Measurements from ENCODE around the gene TGFBR3. TPM values are rescaled to one million over a fixed set of nuclear protein-coding genes. Genes with fewer than 3 reads are reported as not detected.

The TGFBR3 gene
- total and polyA plus RNA-seq, 9 of the 15 experiments (the other 6 are each of a cell fraction or from before 2014, with no cell fraction given): 3.6 to 32.4 (median 15.6) TPM

DNA sequence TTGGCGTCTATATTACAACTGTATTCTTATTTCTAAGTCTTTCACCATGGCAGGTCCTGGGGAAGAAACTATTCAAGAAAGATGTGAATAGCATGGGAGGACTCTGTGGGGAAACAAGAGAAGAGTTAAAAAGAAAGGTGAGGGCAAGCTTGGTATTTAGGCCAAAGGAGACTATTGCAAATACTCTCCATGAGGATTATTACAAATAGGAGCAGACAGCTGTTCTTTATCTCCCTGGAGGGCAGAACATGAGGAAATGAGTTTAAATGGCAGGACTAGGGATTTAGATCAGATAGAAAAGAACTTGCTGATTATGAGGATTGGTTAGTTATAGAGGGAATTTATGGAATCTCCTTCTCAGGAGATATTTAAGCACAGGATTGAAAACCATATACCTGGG, 198.5 kb downstream of the TGFBR3 start:
- Histone ChIP-seq H3K79me2 (ENCODE audit: control insufficient read depth, insufficient read depth, low read length) (no peaks in the 10 kb centered on the region), H3K27ac (ENCODE audit: extremely low read depth, low read depth, low read length) (no peak overlapping the region), H2AFZ (ENCODE audit: low read depth, low read length) (no peak overlapping the region), H3K36me3 (ENCODE audit: control insufficient read depth, insufficient read depth, low read length) (peaks cover 16% of the 10 kb centered on the region; the same call in 2 of the 3 replicates), H4K20me1 (replicated peaks; ENCODE audit: control insufficient read depth, insufficient read depth, low read length) (no peaks in the 10 kb centered on the region), H3K27me3 (ENCODE audit: control insufficient read depth in 2 of 2, insufficient read depth in 2 of 2, low read length in 2 of 2) (no peaks in the 10 kb centered on the region), H3K4me3 (no peak overlapping the region), H3K9ac (ENCODE audit: insufficient read depth in 1 of 2, low read depth in 2 of 2, low read length in 2 of 2) (no peak overlapping the region), H3K9me3 (replicated peaks; ENCODE audit: control insufficient read depth, insufficient read depth, low read depth, low read length) (no peaks in the 10 kb centered on the region), H3K4me2 (ENCODE audit: insufficient read depth, low read length) (no peak overlapping the region), H3K9me1 (ENCODE audit: control insufficient read depth, insufficient read depth, low read length) (no peaks in the 10 kb centered on the region), H3K4me1 (replicated peaks in 1 of 2; ENCODE audit: control insufficient read depth in 2 of 2, insufficient read depth in 2 of 2, low read length in 2 of 2) (peaks cover 0 to 8% of the 10 kb centered on the region in 2 experiments; a peak in 3 of 5 replicates)
- WGBS (ENCODE audit: insufficient coverage, low coverage, missing lambda C conversion rate): 82% methylated on average over 1 of the region's 1 CpG
- TF ChIP-seq ILK (tag; IDR thresholded peaks at IDR 0.05; ENCODE audit: borderline replicate concordance, low read depth) (no peak), GTF2F1 (IDR thresholded peaks at IDR 0.05; ENCODE audit: low read depth, low read length) (no peak), SNIP1 (IDR thresholded peaks at IDR 0.05; ENCODE audit: low read depth) (no peak), ZNF79 (CRISPR knock-in tag; IDR thresholded peaks at IDR 0.05; ENCODE audit: low read depth) (no peak), ZNF239 (CRISPR knock-in tag; IDR thresholded peaks at IDR 0.05) (no peak), POLR2B (IDR thresholded peaks at IDR 0.05; ENCODE audit: low read depth, partially characterized antibody) (no peak)
- intact Hi-C loops (cut with micrococcal nuclease) (no loop called here), in situ Hi-C loops (cut with MboI) (no loop called here)
- CTCF ChIA-PET (ENCODE audit: low intra/inter-chr PET ratio): no interaction called here
- POLR2A ChIA-PET: interaction anchor here (0.7 kb wide), 2 partner anchors 147 to 165 kb away, joined by 3 to 4 read pairs; no protein-coding TSS in a partner anchor
- FAIRE-seq: no peak
- DNase-seq (ENCODE audit: extremely low read depth in 1 of 4, low spot score in 3 of 4): no peak
- ATAC-seq: no peak
- no TSS peak for BruUV-seq (replicated peaks)

DNA sequence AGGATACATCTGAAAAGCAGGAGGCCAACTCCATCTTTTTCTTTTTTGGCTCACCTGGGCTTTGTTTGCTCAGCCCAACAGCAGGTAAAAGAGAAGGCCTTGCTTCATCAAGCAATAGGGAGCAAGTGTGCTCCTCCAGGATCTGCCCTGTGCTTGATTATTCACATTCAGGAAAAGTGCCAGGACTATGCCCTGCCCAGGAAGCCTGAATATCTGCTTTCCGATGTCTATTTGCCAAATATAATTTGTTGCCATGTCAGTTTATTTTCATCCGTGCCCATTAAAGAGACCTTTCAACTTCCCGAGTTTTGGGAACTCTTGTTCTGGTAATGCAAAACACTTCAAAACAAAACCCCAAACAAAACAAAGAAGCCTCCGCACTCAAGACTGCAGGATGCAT, 200.0 kb downstream of the TGFBR3 start:
- peaks cover 15% of the 10 kb centered on the region; the same call in 2 of the 3 replicates for H3K36me3 ChIP-seq (ENCODE audit: control insufficient read depth, insufficient read depth, low read length)
- no peak overlapping the region for H3K4me3 ChIP-seq
- intact Hi-C loops (cut with micrococcal nuclease) (no loop called here), in situ Hi-C loops (cut with MboI) (no loop called here)
- no peak for DNase-seq (ENCODE audit: extremely low read depth in 1 of 4, low spot score in 3 of 4)
- no peaks in the 10 kb centered on the region for H3K27me3 ChIP-seq (ENCODE audit: control insufficient read depth in 2 of 2, insufficient read depth in 2 of 2, low read length in 2 of 2)
- BruUV-seq (replicated peaks): no TSS peak
- H2AFZ ChIP-seq (ENCODE audit: low read depth, low read length): no peak overlapping the region
- H4K20me1 ChIP-seq (replicated peaks; ENCODE audit: control insufficient read depth, insufficient read depth, low read length): no peaks in the 10 kb centered on the region
- no peaks in the 10 kb centered on the region for H3K9me3 ChIP-seq (replicated peaks; ENCODE audit: control insufficient read depth, insufficient read depth, low read depth, low read length)
- no peak for TF ChIP-seq ZNF41 (CRISPR knock-in tag; conservative IDR thresholded peaks at IDR 0.05)
- no peak for TF ChIP-seq CBX5 (IDR thresholded peaks at IDR 0.05; ENCODE audit: borderline replicate concordance, low read depth)
- no peak for TF ChIP-seq ZNF766 (CRISPR knock-in tag; conservative IDR thresholded peaks at IDR 0.05)
- TF ChIP-seq ZNF707 (CRISPR knock-in tag; conservative IDR thresholded peaks at IDR 0.05): no peak
- no peak for FAIRE-seq
- H3K27ac ChIP-seq (ENCODE audit: extremely low read depth, low read depth, low read length): no peak overlapping the region
- no peaks in the 10 kb centered on the region for H3K9me1 ChIP-seq (ENCODE audit: control insufficient read depth, insufficient read depth, low read length)
- ChIA-PET POLR2A (interaction anchor here (0.7 kb wide), 1 partner anchor 8 kb away, joined by 3 read pairs; no protein-coding TSS in a partner anchor), CTCF (ENCODE audit: low intra/inter-chr PET ratio) (no interaction called here)
- 84% methylated on average over 4 of the region's 4 CpGs for WGBS (ENCODE audit: insufficient coverage, low coverage, missing lambda C conversion rate)
- no peaks in the 10 kb centered on the region for H3K79me2 ChIP-seq (ENCODE audit: control insufficient read depth, insufficient read depth, low read length)
- no peak for ATAC-seq
- H3K4me1 ChIP-seq (replicated peaks in 1 of 2; ENCODE audit: control insufficient read depth in 2 of 2, insufficient read depth in 2 of 2, low read length in 2 of 2): peaks cover 0 to 8% of the 10 kb centered on the region in 2 experiments; a peak in 3 of 5 replicates
- no peak overlapping the region for H3K9ac ChIP-seq (ENCODE audit: insufficient read depth in 1 of 2, low read depth in 2 of 2, low read length in 2 of 2)
- no peak overlapping the region for H3K4me2 ChIP-seq (ENCODE audit: insufficient read depth, low read length)
